ENCODE measurements around the gene PAK4. TPM values are rescaled to one million over a fixed set of nuclear protein-coding genes. Genes with fewer than 3 reads are reported as not detected.
"Not testable (repeated sequence)": the region's sequence is repeated elsewhere in the genome, so short reads cannot be mapped to it uniquely, and the experiment has no call there.

PAK4 gene
- total RNA-seq, 8 experiments from 2014 or later: 6.5 to 42.8 (median 11.9) TPM

DNA sequence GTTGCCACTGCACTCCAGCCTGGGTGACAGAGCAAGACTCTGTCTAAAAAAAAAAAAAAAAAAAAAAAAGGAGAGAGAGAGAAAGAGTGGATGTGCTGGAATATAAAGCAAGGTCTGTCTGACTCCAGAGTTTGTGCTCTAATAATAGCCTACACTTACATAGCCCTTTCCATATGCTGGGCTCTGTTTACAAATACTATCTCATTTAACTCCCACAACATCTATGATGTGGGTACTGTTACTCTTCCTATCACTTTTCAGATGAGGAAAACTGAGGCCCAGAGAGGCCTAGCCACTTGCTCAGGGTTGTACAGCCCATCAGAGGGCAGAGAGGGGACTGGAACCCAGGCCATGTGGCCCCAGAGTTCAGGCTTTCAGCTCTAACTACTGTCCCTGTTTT is 15.9 kb upstream of the PAK4 start:
- H3K4me3 ChIP-seq: no peak overlapping the region
- in situ Hi-C loops (cut with MboI; ENCODE audit: low pct_unique_long_range_greater_than_20kb in 2 of 9, low sequenced_read_pairs in 9 of 9, unreplicated experiment in 9 of 9): loop anchor here in 7 of 9 experiments (10.0 to 25.0 kb wide), 4 partner anchors 203 to 228 kb away; partner anchors contain the start of genes LRFN1 (in 4 of the 7), GMFG (in 3 of the 7) and SAMD4B (in 2 of the 7)
- H3K27ac ChIP-seq: no peak overlapping the region
- ATAC-seq (replicated peaks in 6 of 8): no peak
- H3K4me1 ChIP-seq (replicated peaks in 1 of 2): no peaks in the 10 kb centered on the region

DNA sequence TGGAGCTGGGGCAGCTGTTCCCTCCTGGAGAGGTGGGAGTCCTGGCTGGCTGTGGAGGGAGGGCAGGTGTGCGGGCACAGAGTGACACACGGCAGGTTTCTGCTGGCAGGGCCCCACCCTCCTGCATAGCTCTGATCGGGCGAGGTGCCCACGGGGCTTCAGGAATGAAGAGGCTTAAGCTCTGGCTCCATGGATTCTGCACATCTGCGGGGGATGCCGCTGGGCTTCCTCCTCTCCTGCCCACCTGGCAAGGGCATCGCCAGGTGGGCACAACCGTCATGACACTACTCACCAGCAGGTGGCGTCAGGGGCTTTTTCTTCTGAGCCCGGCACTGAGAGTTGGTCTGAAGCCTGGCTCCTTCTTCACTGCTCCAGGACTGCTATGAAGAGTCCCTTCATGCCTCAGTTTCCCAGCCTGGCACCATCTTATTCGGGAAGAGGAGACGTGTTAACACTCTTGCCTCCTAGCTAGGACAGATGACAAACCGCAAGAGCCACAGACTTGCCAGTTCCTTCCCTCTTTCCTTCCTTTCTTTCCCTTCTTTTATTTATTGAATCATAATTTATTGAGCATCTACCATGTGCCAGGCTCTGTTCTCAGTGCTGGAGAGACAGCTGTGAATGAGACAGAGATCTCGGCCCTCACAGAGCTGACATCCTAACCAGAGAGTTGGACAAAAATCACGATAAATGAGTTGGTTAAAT is 15.2 kb upstream of the PAK4 start:
- ATAC-seq (replicated peaks in 6 of 8): peak; percentile 61 to 86 (median 70)
- no peak overlapping the region for H3K27ac ChIP-seq
- no peaks in the 10 kb centered on the region for H3K4me1 ChIP-seq (replicated peaks in 1 of 2)
- no peak overlapping the region for H3K4me3 ChIP-seq
- in situ Hi-C loops (cut with MboI; ENCODE audit: low pct_unique_long_range_greater_than_20kb in 2 of 9, low sequenced_read_pairs in 9 of 9, unreplicated experiment in 9 of 9): loop anchor here in 7 of 9 experiments (10.0 to 25.0 kb wide), 4 partner anchors 202 to 227 kb away; partner anchors contain the start of genes LRFN1 (in 4 of the 7), GMFG (in 3 of the 7) and SAMD4B (in 2 of the 7)
- WGBS, 10 experiments: 0 to 50% (median 19%) methylated on average over 1 to 6 of the region's 16 CpGs; no CpG with 5 or more reads in 1 of the 10 experiments

DNA sequence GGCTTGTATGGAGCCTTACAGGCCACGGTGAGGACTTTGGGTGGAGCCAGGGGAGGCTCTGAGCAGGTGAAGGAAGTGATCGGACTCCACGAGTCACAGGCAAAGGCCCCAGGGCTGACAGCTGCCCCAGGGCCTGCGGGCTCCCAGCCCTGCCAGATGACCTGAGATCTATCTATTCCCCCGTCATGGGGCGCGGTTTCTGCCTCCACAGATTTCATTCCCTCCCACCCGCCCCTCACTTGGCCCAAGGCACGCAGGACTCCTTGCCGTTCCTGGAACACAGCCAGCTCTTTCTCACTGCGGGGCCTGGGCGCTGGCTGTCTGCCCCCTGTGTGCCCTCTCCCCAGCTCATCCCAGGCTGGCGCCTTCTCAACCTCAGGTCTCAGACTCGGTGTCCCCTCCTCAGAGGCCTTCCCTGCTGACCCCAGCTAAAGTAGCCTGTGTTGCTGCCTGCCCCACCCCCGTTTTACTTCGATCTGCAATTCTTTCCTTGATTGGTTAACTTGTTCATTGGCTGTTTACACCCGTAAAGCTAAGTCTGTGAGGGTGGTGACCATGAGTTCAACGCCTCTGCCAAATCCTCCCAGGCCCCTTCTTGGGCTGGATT is 13.9 kb upstream of the PAK4 start:
- H3K27ac ChIP-seq: no peak overlapping the region
- no peaks in the 10 kb centered on the region for H3K4me1 ChIP-seq (replicated peaks in 1 of 2)
- H3K4me3 ChIP-seq: no peak overlapping the region
- peak in 4 of 8 experiments; percentile 52 to 77 (median 68) for ATAC-seq (replicated peaks in 6 of 8)
- WGBS, 10 experiments: 0 to 22% (median 18%) methylated on average over 2 to 5 of the region's 18 CpGs; no CpG with 5 or more reads in 6 of the 10 experiments
- in situ Hi-C loops (cut with MboI; ENCODE audit: low pct_unique_long_range_greater_than_20kb in 2 of 9, low sequenced_read_pairs in 9 of 9, unreplicated experiment in 9 of 9): loop anchor here in 7 of 9 experiments (10.0 to 25.0 kb wide), 4 partner anchors 201 to 226 kb away; partner anchors contain the start of genes LRFN1 (in 4 of the 7), GMFG (in 3 of the 7) and SAMD4B (in 2 of the 7)

DNA sequence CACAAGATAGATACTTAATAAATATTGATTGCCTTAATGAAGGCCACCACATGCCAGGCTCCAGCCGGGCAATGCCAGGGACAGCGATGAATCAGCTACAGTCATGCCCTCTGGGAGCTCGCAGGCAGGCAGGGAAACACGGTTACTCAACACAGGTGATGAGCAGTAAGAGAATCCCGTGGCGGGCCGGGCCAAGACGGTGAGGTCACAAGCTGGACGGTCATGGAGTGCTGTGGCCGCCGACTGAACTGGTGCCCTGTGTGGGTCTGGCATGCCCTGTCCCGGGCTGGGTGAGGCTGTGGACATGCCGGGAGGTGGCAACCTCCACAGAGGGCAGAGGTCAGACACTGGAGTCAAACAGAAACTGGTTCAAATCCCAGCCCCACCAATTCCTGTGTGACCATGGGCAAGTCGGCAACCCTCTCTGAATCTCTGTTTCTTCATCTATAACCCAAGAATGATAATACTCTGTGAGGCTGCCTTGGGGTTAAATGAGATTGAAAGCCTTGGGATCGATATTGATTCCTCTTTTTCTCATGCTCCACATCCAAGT is 13.2 kb upstream of the PAK4 start:
- in situ Hi-C loops (cut with MboI; ENCODE audit: low pct_unique_long_range_greater_than_20kb in 2 of 9, low sequenced_read_pairs in 9 of 9, unreplicated experiment in 9 of 9): loop anchor here in 7 of 9 experiments (10.0 to 25.0 kb wide), 4 partner anchors 200 to 225 kb away; partner anchors contain the start of genes LRFN1 (in 4 of the 7), GMFG (in 3 of the 7) and SAMD4B (in 2 of the 7)
- no peak for ATAC-seq (replicated peaks in 6 of 8)

DNA sequence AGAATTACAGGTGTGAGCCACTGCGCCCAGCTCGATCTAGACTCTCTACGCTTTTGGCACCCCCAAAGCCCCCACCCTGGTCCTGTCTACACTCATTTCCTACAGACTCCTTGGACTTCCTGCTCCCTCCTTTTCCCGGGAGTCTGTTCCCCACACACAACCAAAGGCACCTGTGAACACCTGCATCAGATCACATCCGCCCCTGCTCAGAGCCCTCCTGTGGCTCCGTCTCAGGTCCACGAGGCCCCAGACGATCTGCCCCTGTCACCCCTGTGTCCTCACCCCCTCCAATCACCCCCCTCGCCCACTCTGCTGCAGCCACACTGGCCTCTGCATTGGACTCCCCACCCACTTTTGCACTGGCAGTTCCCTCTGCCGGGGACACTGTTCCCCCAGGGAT is 12.4 kb upstream of the PAK4 start:
- no peak for ATAC-seq (replicated peaks in 6 of 8)
- H3K4me1 ChIP-seq (replicated peaks in 1 of 2): no peaks in the 10 kb centered on the region
- H3K27ac ChIP-seq: no peak overlapping the region
- in situ Hi-C loops (cut with MboI; ENCODE audit: low pct_unique_long_range_greater_than_20kb in 2 of 9, low sequenced_read_pairs in 9 of 9, unreplicated experiment in 9 of 9): loop anchor here in 7 of 9 experiments (10.0 to 25.0 kb wide), 4 partner anchors 199 to 224 kb away; partner anchors contain the start of genes LRFN1 (in 4 of the 7), GMFG (in 3 of the 7) and SAMD4B (in 2 of the 7)
- no peak overlapping the region for H3K4me3 ChIP-seq
- 79 to 100% (median 90%) methylated on average over 1 to 2 of the region's 10 CpGs; no CpG with 5 or more reads in 7 of the 10 experiments for WGBS, 10 experiments

More for the DNA sequence above, 13.2 kb upstream of the PAK4 start:
- WGBS, 10 experiments: 59 to 100% (median 83%) methylated on average over 1 to 6 of the region's 15 CpGs; no CpG with 5 or more reads in 2 of the 10 experiments
- H3K4me1 ChIP-seq (replicated peaks in 1 of 2): no peaks in the 10 kb centered on the region
- no peak overlapping the region for H3K4me3 ChIP-seq
- no peak overlapping the region for H3K27ac ChIP-seq

DNA sequence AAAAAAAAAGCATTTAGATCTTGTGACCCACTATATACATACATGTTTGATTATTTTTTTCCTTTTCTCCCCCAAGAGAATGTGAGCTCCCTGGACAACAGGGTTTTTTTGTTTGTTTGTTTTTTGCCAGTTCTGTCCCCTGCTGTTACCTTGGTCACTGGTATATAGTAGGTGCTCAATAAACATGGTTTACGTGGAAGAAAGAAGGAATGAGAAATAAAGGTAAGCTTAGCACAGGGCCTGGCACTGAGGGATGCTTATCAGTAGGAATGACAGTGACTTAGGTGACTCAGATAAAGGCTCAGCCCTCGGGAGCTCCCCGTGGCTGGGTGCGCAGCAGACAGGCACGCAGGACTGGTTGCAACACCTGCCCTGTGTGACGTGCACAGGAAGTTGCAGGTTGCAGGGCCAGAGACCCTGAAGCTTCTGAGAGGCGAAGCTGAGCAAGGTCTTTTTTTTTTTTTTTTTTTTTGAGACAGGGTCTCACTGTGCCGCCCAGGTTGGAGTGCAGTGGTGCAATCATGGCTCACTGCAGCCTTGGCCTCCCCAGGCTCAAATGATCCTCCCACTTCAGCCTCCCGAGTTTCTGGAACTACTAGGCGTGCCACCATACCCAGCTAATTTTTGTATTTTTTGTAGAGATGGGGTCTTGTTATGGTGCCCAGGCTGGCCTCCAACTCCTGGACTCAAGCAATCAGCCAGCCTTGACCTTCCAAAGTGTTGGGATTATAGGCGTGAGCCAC is 10.3 kb upstream of the PAK4 start:
- 50 to 100% (median 75%) methylated on average over 1 to 7 of the region's 11 CpGs; no CpG with 5 or more reads in 2 of the 10 experiments for WGBS, 10 experiments
- in situ Hi-C loops (cut with MboI; ENCODE audit: low pct_unique_long_range_greater_than_20kb in 2 of 9, low sequenced_read_pairs in 9 of 9, unreplicated experiment in 9 of 9): loop anchor here in 7 of 9 experiments (10.0 to 25.0 kb wide), 4 partner anchors 197 to 222 kb away; partner anchors contain the start of genes LRFN1 (in 4 of the 7), GMFG (in 3 of the 7) and SAMD4B (in 2 of the 7)
- Histone ChIP-seq H3K4me3 (no peak overlapping the region), H3K4me1 (replicated peaks in 1 of 2) (no peaks in the 10 kb centered on the region), H3K27ac (no peak overlapping the region)
- ATAC-seq (replicated peaks in 6 of 8): no peak

DNA sequence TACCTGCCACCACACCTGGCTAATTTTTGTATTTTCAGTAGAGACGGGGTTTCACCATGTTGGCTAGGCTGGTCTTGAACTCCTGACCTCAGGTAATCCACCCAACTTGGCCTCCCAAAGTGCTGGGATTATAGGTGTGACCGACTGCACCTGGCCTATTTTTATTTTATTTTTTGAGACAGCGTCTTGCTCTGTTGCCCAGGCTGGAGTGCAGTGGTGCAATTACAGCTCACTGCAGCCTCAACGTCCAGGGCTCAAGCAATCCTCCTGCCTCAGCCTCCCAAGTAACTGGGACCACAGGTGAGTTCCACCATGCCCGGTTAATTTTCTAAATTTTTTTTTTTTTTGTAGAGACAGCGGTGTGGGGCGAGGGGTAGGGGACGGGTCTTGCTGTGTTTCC is 8.6 kb upstream of the PAK4 start:
- 44 to 83% (median 67%) methylated on average over 2 to 5 of the region's 8 CpGs; no CpG with 5 or more reads in 5 of the 10 experiments for WGBS, 10 experiments
- in situ Hi-C loops (cut with MboI; ENCODE audit: low pct_unique_long_range_greater_than_20kb in 2 of 9, low sequenced_read_pairs in 9 of 9, unreplicated experiment in 9 of 9): loop anchor here in 7 of 9 experiments (10.0 to 25.0 kb wide), 4 partner anchors 195 to 220 kb away; partner anchors contain the start of genes LRFN1 (in 4 of the 7), GMFG (in 3 of the 7) and SAMD4B (in 2 of the 7)
- H3K4me1 ChIP-seq (replicated peaks in 1 of 2); ATAC-seq (replicated peaks in 6 of 8); H3K4me3 ChIP-seq; H3K27ac ChIP-seq: not testable (repeated sequence)

DNA sequence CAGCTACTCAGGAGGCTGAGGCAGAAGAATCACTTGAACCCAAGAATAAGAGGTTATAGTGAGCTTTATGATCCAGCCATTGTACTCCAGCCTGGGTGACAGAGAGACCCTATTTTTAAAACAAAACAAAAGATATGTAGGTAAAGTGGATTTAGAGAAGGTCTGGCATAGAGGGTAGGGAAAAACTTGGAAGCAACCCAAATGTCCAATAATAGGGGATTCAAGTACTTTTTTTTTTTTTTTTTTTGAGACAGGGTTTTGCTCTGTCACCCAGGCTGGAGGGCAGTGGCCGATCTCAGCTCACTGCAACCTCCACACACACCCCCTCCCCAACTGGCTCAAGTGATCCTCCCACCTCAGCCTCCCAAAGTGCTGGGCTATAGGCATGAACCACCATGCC is 5.8 kb upstream of the PAK4 start:
- H3K27ac ChIP-seq: no peak overlapping the region
- H3K4me1 ChIP-seq (replicated peaks in 1 of 2): no peaks in the 10 kb centered on the region
- no peak overlapping the region for H3K4me3 ChIP-seq
- no peak for ATAC-seq (replicated peaks in 6 of 8)
- in situ Hi-C loops (cut with MboI; ENCODE audit: low pct_unique_long_range_greater_than_20kb in 2 of 9, low sequenced_read_pairs in 9 of 9, unreplicated experiment in 9 of 9): loop anchor here (5.0 to 25.0 kb wide), 5 partner anchors 67 to 217 kb away; partner anchors contain the start of genes LRFN1 (in 6 of the 9), GMFG (in 3 of the 9) and SAMD4B (in 2 of the 9)
- 40 to 80% (median 50%) methylated on average over 1 of the region's 1 CpG; no CpG with 5 or more reads in 5 of the 10 experiments for WGBS, 10 experiments

DNA sequence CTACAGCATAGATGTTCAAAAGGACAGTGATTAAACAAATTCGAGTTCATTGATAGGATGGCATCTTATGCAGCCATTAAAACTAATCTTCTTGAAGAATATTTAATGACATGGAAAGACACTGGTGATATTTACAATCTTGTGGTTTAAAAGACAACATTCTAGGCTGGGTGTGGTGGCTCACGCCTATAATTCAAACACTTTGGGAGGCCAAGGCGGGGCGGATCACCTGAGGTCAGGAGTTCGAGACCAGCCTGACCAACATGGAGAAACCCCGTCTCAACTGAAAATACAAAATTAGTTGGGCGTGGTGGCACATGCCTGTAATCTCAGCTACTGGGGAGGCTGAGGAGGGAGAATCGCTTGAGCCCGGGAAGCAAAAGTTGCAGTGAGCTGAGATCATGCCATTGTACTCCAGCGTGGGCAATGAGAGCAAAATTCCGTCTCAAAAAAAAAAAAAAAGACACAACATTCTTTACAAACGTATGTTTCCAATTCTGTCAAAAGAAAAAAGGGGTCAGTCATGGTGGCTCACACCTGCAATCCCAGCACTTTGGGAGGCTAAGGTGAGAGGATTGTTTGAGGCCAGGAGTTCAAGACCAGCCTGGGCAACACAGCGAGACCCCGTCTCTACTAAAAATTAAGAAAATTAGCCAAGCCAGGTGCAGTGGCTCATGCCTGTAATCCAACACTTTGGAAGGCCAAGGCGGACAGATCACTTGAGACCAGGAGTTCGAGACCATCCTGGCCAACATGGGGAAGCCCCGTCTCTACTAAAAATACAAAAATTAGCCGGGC is 2.5 kb upstream of the PAK4 start:
- ATAC-seq (replicated peaks in 6 of 8): no peak
- 30 to 95% (median 78%) methylated on average over 3 to 17 of the region's 18 CpGs for WGBS, 10 experiments
- in situ Hi-C loops (cut with MboI; ENCODE audit: low pct_unique_long_range_greater_than_20kb in 2 of 9, low sequenced_read_pairs in 9 of 9, unreplicated experiment in 9 of 9): loop anchor here in 6 of 9 experiments (5.0 to 25.0 kb wide), 4 partner anchors 64 to 214 kb away; partner anchors contain the start of genes LRFN1 (in 3 of the 6), GMFG (in 2 of the 6) and SAMD4B (in 2 of the 6)
- no peak overlapping the region for H3K27ac ChIP-seq
- H3K4me3 ChIP-seq: no peak overlapping the region
- H3K4me1 ChIP-seq (replicated peaks in 1 of 2): peaks cover 11 to 14% of the 10 kb centered on the region in 2 donors

DNA sequence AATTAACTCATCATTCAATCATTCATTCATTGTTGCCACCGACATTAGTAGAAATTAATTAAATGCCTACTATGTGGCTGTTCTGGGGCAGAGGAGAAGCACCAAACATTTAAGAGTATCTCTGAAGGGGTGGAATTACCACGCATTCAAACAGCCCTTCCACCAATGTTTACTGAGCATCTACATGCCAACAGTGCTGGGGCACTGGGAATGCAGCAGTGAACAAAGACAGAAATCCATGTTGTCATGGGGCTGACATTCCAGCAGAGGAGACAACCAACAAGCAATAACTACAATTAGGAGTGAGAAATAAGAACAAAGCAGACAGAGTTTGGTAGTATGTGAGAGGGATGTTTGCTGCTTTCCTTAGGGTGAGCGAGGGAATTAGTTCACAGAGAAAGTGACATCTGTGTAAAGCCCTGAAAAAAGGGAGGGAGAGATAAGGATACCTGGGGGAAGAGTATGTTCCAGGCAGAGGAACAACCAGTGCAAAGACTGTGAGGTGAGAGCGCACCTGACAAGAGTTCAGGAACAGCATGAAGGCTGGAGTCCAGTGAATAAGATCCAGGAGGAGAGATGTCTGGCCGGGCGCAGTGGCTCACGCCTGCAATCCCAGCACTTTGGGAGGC is 1.3 kb upstream of the PAK4 start:
- WGBS, 10 experiments: 27 to 71% (median 56%) methylated on average over 2 to 6 of the region's 7 CpGs
- in situ Hi-C loops (cut with MboI; ENCODE audit: low pct_unique_long_range_greater_than_20kb in 2 of 9, low sequenced_read_pairs in 9 of 9, unreplicated experiment in 9 of 9): loop anchor here in 6 of 9 experiments (5.0 to 25.0 kb wide), 4 partner anchors 63 to 213 kb away; partner anchors contain the start of genes LRFN1 (in 3 of the 6), GMFG (in 2 of the 6) and SAMD4B (in 2 of the 6)
- Histone ChIP-seq H3K4me3 (no peak overlapping the region), H3K4me1 (replicated peaks in 1 of 2) (peaks cover 17 to 22% of the 10 kb centered on the region in 2 donors), H3K27ac (peak overlapping the region in 1 of 2 donors; percentile 25)
- peak in 1 of 8 experiments; percentile 61 for ATAC-seq (replicated peaks in 6 of 8)

DNA sequence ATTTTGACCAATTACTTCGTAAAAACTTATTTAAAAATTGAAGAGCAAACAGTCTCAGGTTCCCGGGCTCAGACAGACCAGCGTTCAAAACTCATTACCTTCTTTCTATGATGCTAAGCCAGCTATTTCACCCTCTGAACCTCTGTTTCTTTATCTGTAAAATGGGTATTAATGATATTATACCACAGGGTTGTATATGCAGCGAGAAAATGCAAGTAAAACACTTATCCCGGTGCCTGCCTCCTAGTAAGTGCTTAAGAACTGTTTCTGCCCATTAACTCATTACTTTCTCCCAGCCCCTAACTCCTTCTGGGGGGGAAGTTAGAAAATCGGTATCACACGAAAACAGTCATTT is 410 bp upstream of the PAK4 start:
- H3K4me3 ChIP-seq: peak overlapping the region in 4 of 5 donors; percentile 23 to 99 (median 86)
- H3K27ac ChIP-seq: peak overlapping the region in 1 of 2 donors; percentile 31
- in situ Hi-C loops (cut with MboI; ENCODE audit: low pct_unique_long_range_greater_than_20kb in 2 of 9, low sequenced_read_pairs in 9 of 9, unreplicated experiment in 9 of 9): loop anchor here in 2 of 9 experiments (10.0 kb wide), 1 partner anchor 200 kb away; the partner anchor contains the start of gene LRFN1 (in 2 of the 2)
- peaks cover 17 to 22% of the 10 kb centered on the region in 2 donors for H3K4me1 ChIP-seq (replicated peaks in 1 of 2)
- WGBS, 10 experiments: 39 to 100% (median 57%) methylated on average over 1 to 7 of the region's 7 CpGs; no CpG with 5 or more reads in 1 of the 10 experiments
- ATAC-seq (replicated peaks in 6 of 8): no peak

All from motor neuron (in vitro differentiated cells).